Measurements from ENCODE around the gene ZNF695. TPM values are rescaled to one million over a fixed set of nuclear protein-coding genes. Genes with fewer than 3 reads are reported as not detected.

Gene ZNF695
- total and polyA plus RNA-seq, 2 of the 13 experiments (the other 11 are each of a cell fraction or from before 2014, with no cell fraction given) = 2.9 to 11.6 TPM

- no peak for TF ChIP-seq SP2 (CRISPR knock-in tag; IDR thresholded peaks at IDR 0.05)
- no peak for TF ChIP-seq U2AF1 (optimal IDR thresholded peaks at IDR 0.05; ENCODE audit: low read depth, low read length)
Observed at GRCh38 chr1:247013391-247013790, 5.5 kb upstream of the ZNF695 start (continued).

- Histone ChIP-seq H2AFZ (ENCODE audit: low read length) (no peak overlapping the region), H3K4me3 (replicated peaks in 1 of 3; ENCODE audit: insufficient read depth in 1 of 3, low read depth in 2 of 3, low read length in 3 of 3) (peak overlapping the region; percentile 14 to 95 (median 91)), H3K27me3 (ENCODE audit: control insufficient read depth in 1 of 2, insufficient read depth in 2 of 2, low read length in 2 of 2) (no peaks in the 10 kb centered on the region), H4K20me1 (ENCODE audit: insufficient read depth, low read length) (no peaks in the 10 kb centered on the region), H3K4me2 (ENCODE audit: low read depth, low read length) (peak overlapping the region; percentile 74), H3K79me2 (ENCODE audit: insufficient read depth, low read length) (peaks cover 26% of the 10 kb centered on the region), H3K27ac (ENCODE audit: extremely low read length, insufficient read depth, low read length) (no peak overlapping the region), H3K4me1 (ENCODE audit: insufficient read depth, low read length) (peaks cover 30% of the 10 kb centered on the region), H3K9ac (ENCODE audit: insufficient read depth, low read depth, low read length) (0 out of 2 replicates have a peak overlapping the region, but pooled peaks have one; percentile 82), H3K36me3 (replicated peaks in 1 of 2; ENCODE audit: control insufficient read depth in 1 of 2, insufficient read depth in 2 of 2, low read length in 2 of 2) (no peaks in the 10 kb centered on the region), H3K9me3 (ENCODE audit: low read length) (peaks cover 16% of the 10 kb centered on the region)
- in situ Hi-C loops (cut with HindIII; ENCODE audit: extremely low pct_ligation_motif_present, low pct_unique_long_range_greater_than_20kb) = no loop called here
- ATAC-seq (peak; percentile 5), DNase-seq (ENCODE audit: low spot score) (no peak), FAIRE-seq (no peak)
- 51% methylated on average over 13 of the region's 13 CpGs for WGBS (ENCODE audit: low lambda C conversion rate)
- CTCF ChIA-PET (ENCODE audit: low intra/inter-chr PET ratio, low total read pairs) = no interaction called here
- no TSS peak for BruUV-seq (replicated peaks)
- intact Hi-C loops (cut with micrococcal nuclease; ENCODE audit: unreplicated experiment) = loop anchor here (2.0 to 5.0 kb wide), 2 partner anchors 68 to 104 kb away; no protein-coding TSS in a partner anchor
- POLR2A ChIA-PET = no interaction called here
- TF ChIP-seq THAP8 (CRISPR knock-in tag; IDR thresholded peaks at IDR 0.05; ENCODE audit: borderline replicate concordance) (0 out of 2 replicates have a peak, but pooled peaks have one; percentile 16), CEBPB (IDR thresholded peaks at IDR 0.05; ENCODE audit: borderline replicate concordance, low read depth, low read length) (peak; percentile 46; the same call in 1 of the 2 replicates), PHF21A (CRISPR knock-in tag; IDR thresholded peaks at IDR 0.05) (0 out of 2 replicates have a peak, but pooled peaks have one; percentile 6), NR3C1 (CRISPR knock-in tag; IDR thresholded peaks at IDR 0.05) (no peak), DBP (CRISPR knock-in tag; IDR thresholded peaks at IDR 0.05; ENCODE audit: not compliant biosample characterization) (no peak), PITX1 (CRISPR knock-in tag; IDR thresholded peaks at IDR 0.05) (no peak), HDAC6 (IDR thresholded peaks at IDR 0.05; ENCODE audit: low read depth, low read length) (no peak), REL (CRISPR knock-in tag; conservative IDR thresholded peaks at IDR 0.05) (peak; percentile 37; the same call in 1 of the 2 replicates), ZNF770 (CRISPR knock-in tag; IDR thresholded peaks at IDR 0.05) (peak; percentile 94), CEBPG (CRISPR knock-in tag; IDR thresholded peaks at IDR 0.05) (peak; percentile 22; the same call in 1 of the 2 replicates), ZNF607 (CRISPR knock-in tag; IDR thresholded peaks at IDR 0.05; ENCODE audit: borderline replicate concordance) (0 out of 2 replicates have a peak, but pooled peaks have one; percentile 25), ASH2L (IDR thresholded peaks at IDR 0.05; ENCODE audit: insufficient read length, low read depth, low read length) (no peak), DZIP1 (CRISPR knock-in tag; IDR thresholded peaks at IDR 0.05) (0 out of 2 replicates have a peak, but pooled peaks have one; percentile 38), ZNF34 (CRISPR knock-in tag; IDR thresholded peaks at IDR 0.05; ENCODE audit: borderline replicate concordance) (no peak), NFYB (CRISPR knock-in tag; IDR thresholded peaks at IDR 0.05) (no peak)
Observed at GRCh38 chr1:247008406-247008799, 546 bp upstream of the ZNF695 start.

All from HepG2 (cell line).